H1 (cell line): ENCODE measurements around the gene PNMA6A. TPM values are rescaled to one million over a fixed set of nuclear protein-coding genes. Genes with fewer than 3 reads are reported as not detected.

ENCODE experiments used
- CTCF ChIA-PET: fragments of 300-600 bp; sonication (Branson Sonifier 250); formaldehyde crosslinking; loops from one replicate; lab custom pipeline; 2021; ENCODE audit not compliant: partially characterized antibody; lab: Charles Lee
- POLR2A ChIA-PET: fragments of 300-600 bp; sonication (Branson Sonifier 250); formaldehyde crosslinking; loops from one replicate; lab custom pipeline; 2021; ENCODE audit warnings: inconsistent platforms; ENCODE audit not compliant: partially characterized antibody; lab: Charles Lee
- DNase-seq, 2 experiments: peaks; one replicate each; pipeline versions ENCODE4 v3.0.0 to v3.0.0-alpha.2; 2010 to 2022; ENCODE audit warnings: low spot score in 2 of 2, low read depth in 1 of 2, mixed read lengths in 1 of 2
- FAIRE-seq: peaks from 2 replicates; lab custom pipeline; 2011; peaks lifted over from hg19 to GRCh38; lab: Jason Lieb, UNC
- H2AFZ ChIP-seq: 2 replicates; pipeline ENCODE4 v1.8.1; 2012; ENCODE audit warnings: low read length, inconsistent platforms
- H2AK5ac ChIP-seq: 2 replicates; pipeline ENCODE4 v1.6.1; 2013; ENCODE audit warnings: low read depth, low read length
- H2BK120ac ChIP-seq: replicated peaks from 2 replicates; pipeline ENCODE3; 2013; ENCODE audit warnings: low read depth, low read length, inconsistent platforms
- H2BK12ac ChIP-seq: 2 replicates; pipeline ENCODE4 v1.6.1; 2013; ENCODE audit warnings: low read depth, low read length
- H2BK15ac ChIP-seq: 2 replicates; pipeline ENCODE4 v1.6.1; 2013; ENCODE audit warnings: low read length
- H2BK20ac ChIP-seq: 2 replicates; pipeline ENCODE4 v1.6.1; 2013; ENCODE audit warnings: low read length
- H2BK5ac ChIP-seq: 2 replicates; pipeline ENCODE4 v1.6.1; 2013; ENCODE audit warnings: low read depth, low read length
- H3K14ac ChIP-seq: 2 replicates; pipeline ENCODE4 v1.6.1; 2013; ENCODE audit warnings: inconsistent platforms; ENCODE audit not compliant: insufficient read length
- H3K18ac ChIP-seq: 2 replicates; pipeline ENCODE4 v1.6.1; 2013; ENCODE audit warnings: low read length; ENCODE audit errors: extremely low read depth
- H3K23ac ChIP-seq: 2 replicates; pipeline ENCODE4 v1.6.1; 2013; ENCODE audit warnings: inconsistent platforms; ENCODE audit not compliant: insufficient read length
- H3K23me2 ChIP-seq: 2 replicates; pipeline ENCODE4 v1.6.1; 2013; ENCODE audit warnings: low read depth, low read length
- H3K27ac ChIP-seq: 2 replicates; pipeline ENCODE4 v1.6.1; 2011; ENCODE audit warnings: low read depth, low read length, inconsistent platforms
- H3K27me3 ChIP-seq, 4 experiments: replicated peaks in 1 of 4; 1 replicate in 1 of 4; 2 replicates in 3 of 4; pipeline versions ENCODE4 v1.6.1 to v1.8.1; 2011 to 2013; ENCODE audit warnings: low read length in 3 of 4, mild to moderate bottlenecking in 3 of 4, inconsistent platforms in 2 of 4, mixed read lengths in 2 of 4, moderate library complexity in 1 of 4; ENCODE audit not compliant: control insufficient read depth in 3 of 4, insufficient read depth in 3 of 4; ENCODE audit errors: extremely low read depth in 1 of 4
- H3K36me3 ChIP-seq, 4 experiments: 2 replicates each; pipeline versions ENCODE4 v1.6.1 to v1.8.1; 2011 to 2013; ENCODE audit warnings: mild to moderate bottlenecking in 4 of 4, low read length in 3 of 4, moderate library complexity in 2 of 4, control low read depth in 1 of 4, inconsistent platforms in 1 of 4; ENCODE audit not compliant: insufficient read depth in 4 of 4, control insufficient read depth in 2 of 4
- H3K4ac ChIP-seq: replicated peaks from 2 replicates; pipeline ENCODE3; 2013; ENCODE audit warnings: low read length, low read depth, mixed read lengths, inconsistent platforms; ENCODE audit not compliant: insufficient read length
- H3K4me1 ChIP-seq, 4 experiments: replicated peaks in 1 of 4; 1 replicate in 1 of 4; 2 replicates in 3 of 4; pipeline versions ENCODE4 v1.6.1 to v1.8.1; 2011 to 2013; ENCODE audit warnings: low read length in 3 of 4, inconsistent platforms in 2 of 4, mixed read lengths in 1 of 4; ENCODE audit not compliant: insufficient read depth in 4 of 4, control insufficient read depth in 3 of 4
- H3K4me2 ChIP-seq, 2 experiments: 2 replicates each; pipeline versions ENCODE4 v1.6.1 to v1.8.1; 2011 to 2013; ENCODE audit warnings: low read depth in 2 of 2, low read length in 2 of 2, control low read depth in 1 of 2, inconsistent platforms in 1 of 2, mild to moderate bottlenecking in 1 of 2; ENCODE audit not compliant: insufficient read depth in 1 of 2
- H3K4me3 ChIP-seq, 4 experiments: fragments of 200-600, 300-600 bp in 1 of 4; sonication (generic), shearing (Covaris generic), sonication (Bioruptor Twin) in 1 of 4; 2 replicates each; pipeline versions ENCODE4 v1.5.1 to v1.8.1; 2011 to 2016; ENCODE audit warnings: low read length in 4 of 4, low read depth in 3 of 4, control low read depth in 2 of 4, inconsistent platforms in 2 of 4, mild to moderate bottlenecking in 2 of 4, mixed read lengths in 1 of 4, moderate library complexity in 1 of 4; ENCODE audit not compliant: insufficient read depth in 2 of 4; ENCODE audit errors: extremely low read depth in 1 of 4
- H3K56ac ChIP-seq: replicated peaks from 2 replicates; pipeline ENCODE3; 2013; ENCODE audit warnings: low read depth, mild to moderate bottlenecking, mixed read lengths, low read length, inconsistent platforms; ENCODE audit not compliant: insufficient read length
- H3K79me1 ChIP-seq: 2 replicates; pipeline ENCODE4 v1.6.1; 2013; ENCODE audit warnings: low read depth, low read length, control low read depth
- H3K79me2 ChIP-seq, 2 experiments: 2 replicates each; pipeline versions ENCODE4 v1.6.1 to v1.8.1; 2012 to 2013; ENCODE audit warnings: low read length in 2 of 2, mild to moderate bottlenecking in 2 of 2, inconsistent platforms in 1 of 2; ENCODE audit not compliant: insufficient read depth in 2 of 2, control insufficient read depth in 1 of 2
- H3K9ac ChIP-seq, 4 experiments: replicated peaks in 1 of 4; 1 replicate in 1 of 4; 2 replicates in 3 of 4; pipeline versions ENCODE4 v1.6.1 to v1.8.1; 2011 to 2013; ENCODE audit warnings: low read depth in 3 of 4, low read length in 3 of 4, control low read depth in 2 of 4, mild to moderate bottlenecking in 2 of 4, moderate library complexity in 2 of 4, inconsistent platforms in 1 of 4; ENCODE audit errors: extremely low read depth in 1 of 4
- H3K9me3 ChIP-seq, 2 experiments: 2 replicates each; pipeline versions ENCODE4 v1.6.1 to v1.8.1; 2012 to 2013; ENCODE audit warnings: mild to moderate bottlenecking in 2 of 2, moderate library complexity in 2 of 2, control low read depth in 1 of 2, inconsistent platforms in 1 of 2, low read depth in 1 of 2, low read length in 1 of 2, mixed read lengths in 1 of 2; ENCODE audit not compliant: insufficient read depth in 2 of 2
- H4K20me1 ChIP-seq, 2 experiments: replicated peaks in 1 of 2; 2 replicates each; pipeline versions ENCODE3 to v1.8.1; 2011 to 2013; ENCODE audit warnings: inconsistent platforms in 2 of 2, low read length in 2 of 2, mild to moderate bottlenecking in 1 of 2; ENCODE audit not compliant: insufficient read depth in 2 of 2, control insufficient read depth in 1 of 2
- H4K5ac ChIP-seq: 2 replicates; pipeline ENCODE4 v1.6.1; 2013; ENCODE audit warnings: low read length, low read depth, mixed read lengths, inconsistent platforms; ENCODE audit not compliant: insufficient read length
- H4K8ac ChIP-seq: 2 replicates; pipeline ENCODE4 v1.8.0; 2013; ENCODE audit warnings: mild to moderate bottlenecking, moderate library complexity, low read length, inconsistent platforms; ENCODE audit not compliant: insufficient read depth; ENCODE audit errors: extremely low read depth
- H4K91ac ChIP-seq: replicated peaks from 2 replicates; pipeline ENCODE3; 2013; ENCODE audit warnings: low read length, mixed read lengths, inconsistent platforms; ENCODE audit not compliant: insufficient read length
- ATF3 ChIP-seq: IDR thresholded peaks from 2 replicates; pipeline ENCODE4 v1.6.1; 2011; ENCODE audit warnings: low read depth, mild to moderate bottlenecking, low read length; ENCODE audit not compliant: insufficient read depth
- CEBPB ChIP-seq: IDR thresholded peaks from 2 replicates; pipeline ENCODE4 v1.6.1; 2012; ENCODE audit warnings: low read depth, low read length
- EP300 ChIP-seq, 2 experiments: IDR thresholded peaks; 1 replicate in 1 of 2; 2 replicates in 1 of 2; pipeline ENCODE4 v1.6.1; 2011 to 2012; ENCODE audit warnings: low read depth in 2 of 2, low read length in 2 of 2, mild to moderate bottlenecking in 2 of 2, borderline replicate concordance in 1 of 2, inconsistent platforms in 1 of 2, moderate library complexity in 1 of 2
- KDM4A ChIP-seq: IDR thresholded peaks from one replicate; pipeline ENCODE4 v1.7.1; 2012; ENCODE audit warnings: low read depth, mild to moderate bottlenecking, moderate library complexity, low read length, inconsistent platforms; ENCODE audit not compliant: severe bottlenecking
- KDM5A ChIP-seq: fragments of 200-600 bp; IDR thresholded peaks from 2 replicates; pipeline ENCODE4 v1.7.1; 2012; ENCODE audit warnings: mild to moderate bottlenecking, low read length, inconsistent platforms, mixed read lengths
- RAD21 ChIP-seq, 2 experiments: IDR thresholded peaks in 1 of 2; conservative IDR thresholded peaks in 1 of 2; 2 replicates each; pipeline ENCODE4 v1.6.1; 2011; ENCODE audit warnings: low read depth in 2 of 2, low read length in 2 of 2, improper control_type of control experiment in 1 of 2, inconsistent platforms in 1 of 2, mild to moderate bottlenecking in 1 of 2, moderate library complexity in 1 of 2
- RFX5 ChIP-seq: IDR thresholded peaks from 2 replicates; pipeline ENCODE4 v1.6.1; 2011; ENCODE audit warnings: low read depth, low read length, improper control_type of control experiment, borderline replicate concordance
- SIN3A ChIP-seq, 2 experiments: IDR thresholded peaks in 1 of 2; conservative IDR thresholded peaks in 1 of 2; 2 replicates each; pipeline ENCODE4 v1.6.1; 2011 to 2012; ENCODE audit warnings: low read length in 2 of 2, improper control_type of control experiment in 1 of 2, low read depth in 1 of 2, mild to moderate bottlenecking in 1 of 2
- SP4 ChIP-seq: IDR thresholded peaks from 2 replicates; pipeline ENCODE4 v1.6.1; 2012; ENCODE audit warnings: low read length, inconsistent platforms
- SRF ChIP-seq: IDR thresholded peaks from 2 replicates; pipeline ENCODE4 v1.6.1; 2011; ENCODE audit warnings: mild to moderate bottlenecking, low read depth, low read length, moderate library complexity
- TCF12 ChIP-seq: IDR thresholded peaks from 2 replicates; pipeline ENCODE4 v1.6.1; 2011; ENCODE audit warnings: low read depth, mild to moderate bottlenecking, low read length
- WGBS, 2 experiments: shearing (Covaris generic) in 1 of 2; methylation state at CpG; one replicate each; pipeline versions ENCODE4 v1.1.6 to v1.1.7; 2013 to 2015; ENCODE audit warnings: low lambda C conversion rate in 2 of 2, mixed read lengths in 2 of 2, inconsistent platforms in 1 of 2, low coverage in 1 of 2, missing lambda C conversion rate in 1 of 2; ENCODE audit not compliant: insufficient replicate concordance in 2 of 2, insufficient coverage in 1 of 2, insufficient read length in 1 of 2; ENCODE audit errors: extremely low coverage in 1 of 2, missing lambda C conversion rate in 1 of 2; 5-methylcytosine and 5-hydroxymethylcytosine counted together
- polyA plus RNA-seq, 7 experiments: library from polyadenylated mRNA; depleted of rRNA in 3 of 7; stranded (reverse) in 5 of 7; unstranded in 2 of 7; fragments of >200 nt in 5 of 7; fragments of 200-250 nt in 2 of 7; gene quantifications; 1 replicate in 5 of 7; 2 replicates in 1 of 7; 4 replicates in 1 of 7; pipeline versions ENCODE4 v1.2.1 to v1.2.3, GENCODE V29; 2011 to 2013; ENCODE audit warnings: missing spikeins in 2 of 7, mixed read lengths in 2 of 7
- total RNA-seq: library from RNA; stranded (reverse); fragmentation: NEBNext Ultra II Directional; extraction: Animal tissue kit (Norgen Biotek cat#: 25700); gene quantifications from 2 replicates; pipeline ENCODE4 v1.2.1, GENCODE V29; 2021

Gene PNMA6A
- total and polyA plus RNA-seq, 2 of the 8 experiments (the other 6 are each of a cell fraction or from before 2014, with no cell fraction given): 2.2 to 5.7 TPM

DNA sequence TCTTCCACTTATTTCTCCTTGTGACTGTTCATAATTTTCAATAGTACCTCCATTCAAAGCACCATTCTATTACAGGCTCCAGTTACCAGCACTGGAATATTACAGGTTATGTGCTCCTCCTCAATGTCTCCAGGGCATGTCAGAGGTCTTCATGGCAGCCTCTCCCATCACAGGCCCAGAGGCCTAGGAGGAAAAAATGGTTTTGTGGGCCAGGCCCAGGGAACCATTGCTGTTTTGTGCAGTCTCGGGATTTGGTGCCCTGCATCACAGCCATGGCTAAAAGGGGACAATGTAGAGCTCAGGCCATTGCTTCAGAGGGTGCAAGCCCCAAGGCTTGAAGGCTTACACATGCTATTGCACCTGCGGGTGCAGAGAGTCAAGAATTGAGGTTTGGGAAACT lies 23.2 kb upstream of the PNMA6A start:
- no peak overlapping the region for H3K4ac ChIP-seq
- H3K4me3 ChIP-seq: no peak overlapping the region
- no peak overlapping the region for H2AFZ ChIP-seq
- FAIRE-seq: no peak
- H2AK5ac ChIP-seq: no peak overlapping the region
- H3K79me2 ChIP-seq: no peaks in the 10 kb centered on the region
- ChIA-PET POLR2A (no interaction called here), CTCF (no interaction called here)
- no peak overlapping the region for H3K27ac ChIP-seq
- H3K4me2 ChIP-seq: no peak overlapping the region
- no peak overlapping the region for H3K56ac ChIP-seq
- no peak overlapping the region for H2BK20ac ChIP-seq
- no peak overlapping the region for H3K14ac ChIP-seq
- H3K79me1 ChIP-seq: no peaks in the 10 kb centered on the region
- peaks cover 5 to 10% of the 10 kb centered on the region in 2 experiments; a peak in 2 of 4 replicates for H3K9me3 ChIP-seq
- DNase-seq: no peak
- no peaks in the 10 kb centered on the region for H4K20me1 ChIP-seq
- H4K8ac ChIP-seq: no peak overlapping the region
- H3K23ac ChIP-seq: no peak overlapping the region
- H4K91ac ChIP-seq: no peak overlapping the region
- 68% methylated on average over 2 of the region's 2 CpGs; no CpG with 5 or more reads in 1 of the 2 experiments for WGBS, 2 experiments
- no peaks in the 10 kb centered on the region for H3K4me1 ChIP-seq
- H2BK120ac ChIP-seq: no peak overlapping the region
- no peak overlapping the region for H2BK12ac ChIP-seq
- no peak overlapping the region for H3K9ac ChIP-seq
- no peaks in the 10 kb centered on the region for H3K36me3 ChIP-seq
- no peak overlapping the region for H2BK15ac ChIP-seq
- H4K5ac ChIP-seq: no peak overlapping the region
- no peaks in the 10 kb centered on the region for H3K27me3 ChIP-seq
- no peaks in the 10 kb centered on the region for H3K23me2 ChIP-seq
- TF ChIP-seq TCF12: no peak
- TF ChIP-seq SIN3A (conservative IDR thresholded peaks at IDR 0.05 in 1 of 2, IDR thresholded peaks at IDR 0.05 in 1 of 2; ENCODE audit: low read depth in 1 of 2, low read length in 2 of 2): no peak
- TF ChIP-seq CEBPB: no peak
- TF ChIP-seq SRF: no peak
- TF ChIP-seq RAD21 (IDR thresholded peaks at IDR 0.05 in 1 of 2, conservative IDR thresholded peaks at IDR 0.05 in 1 of 2; ENCODE audit: low read depth in 2 of 2, low read length in 2 of 2): no peak
- no peak for TF ChIP-seq EP300 (IDR thresholded peaks at IDR 0.05; ENCODE audit: borderline replicate concordance in 1 of 2, low read depth in 2 of 2, low read length in 2 of 2)
- TF ChIP-seq ATF3: no peak
- no peak for TF ChIP-seq RFX5
- TF ChIP-seq SP4: no peak
- no peak for TF ChIP-seq KDM4A
- TF ChIP-seq KDM5A: no peak
- H3K18ac ChIP-seq: no peak overlapping the region
- H2BK5ac ChIP-seq: no peak overlapping the region
